Activated naive CD8-positive, alpha-beta T cell treated with anti-CD3 and anti-CD28 coated beads, Interleukin-2, amount 10 ng/mL, durations not matched to agents 7 days and 5 days (primary cell): ENCODE data around the gene SIPA1L3. TPM values are rescaled to one million over a fixed set of nuclear protein-coding genes. Genes with fewer than 3 reads are reported as not detected.

Source experiments
- ATAC-seq: fragments of 150-1000 bp; cut with Tn5 transposase; one replicate; pipeline ENCODE4 v1.10.0; 2021; ENCODE audit warnings: low read depth, moderate library complexity
- POLR2A ChIA-PET: fragments of 350-600 bp; sonication (Branson Sonifier 250); formaldehyde crosslinking; loops from one replicate; lab custom pipeline; 2021; ENCODE audit warnings: antibody characterized with exemption; lab: Charles Lee
- DNase-seq: peaks from one replicate; pipeline ENCODE4 v3.0.0; 2021
- H3K27ac Mint-ChIP-seq: one replicate; pipeline ENCODE4 v1.8.0; 2022; ENCODE audit warnings: mild to moderate bottlenecking, mixed read lengths
- H3K27me3 Mint-ChIP-seq: one replicate; pipeline ENCODE4 v1.8.0; 2022; ENCODE audit warnings: mild to moderate bottlenecking, moderate library complexity, mixed read lengths
- H3K36me3 Mint-ChIP-seq: one replicate; pipeline ENCODE4 v1.8.0; 2021; ENCODE audit warnings: mild to moderate bottlenecking, mixed read lengths
- H3K4me1 Mint-ChIP-seq: one replicate; pipeline ENCODE4 v1.8.0; 2021; ENCODE audit warnings: mixed read lengths
- H3K4me3 Mint-ChIP-seq: one replicate; pipeline ENCODE4 v1.8.0; 2022; ENCODE audit warnings: mild to moderate bottlenecking, moderate library complexity, mixed read lengths
- H3K9me3 Mint-ChIP-seq: one replicate; pipeline ENCODE4 v1.8.0; 2021; ENCODE audit warnings: mixed read lengths
- total RNA-seq, 2 experiments: library from RNA; stranded (reverse); gene quantifications; one replicate each; pipeline ENCODE4 v1.2.3, GENCODE V29; 2021

The SIPA1L3 gene
- total RNA-seq, 2 experiments from 2014 or later, result 20.3 to 24.6 TPM

DNA sequence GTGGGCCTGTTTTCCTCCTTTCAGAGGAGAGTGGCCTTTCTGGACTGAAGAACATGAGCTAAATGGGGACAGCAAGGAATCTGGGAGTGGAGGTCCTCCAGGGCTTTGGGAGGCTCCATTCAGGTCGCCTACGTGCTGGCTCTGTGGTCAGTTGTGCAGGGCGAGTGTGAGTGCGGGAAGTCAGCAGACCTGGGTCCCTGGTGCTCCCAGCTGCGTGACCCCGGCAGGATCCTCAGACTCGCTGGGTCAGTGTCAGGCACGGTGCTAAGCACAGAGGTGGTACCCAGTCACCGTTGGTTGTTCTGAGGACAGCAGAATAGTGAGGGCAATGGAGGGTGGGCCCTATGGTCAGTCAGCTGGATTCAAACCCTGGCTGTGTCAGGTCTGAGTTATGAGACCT, 85.8 kb downstream of the SIPA1L3 start:
- ATAC-seq (no peak), DNase-seq (no peak)
- Mint-ChIP-seq H3K27ac (no peak overlapping the region), H3K4me3 (no peak overlapping the region), H3K4me1 (peaks cover 6% of the 10 kb centered on the region), H3K9me3 (no peaks in the 10 kb centered on the region), H3K27me3 (no peaks in the 10 kb centered on the region), H3K36me3 (no peaks in the 10 kb centered on the region)
- POLR2A ChIA-PET, result no interaction called here

DNA sequence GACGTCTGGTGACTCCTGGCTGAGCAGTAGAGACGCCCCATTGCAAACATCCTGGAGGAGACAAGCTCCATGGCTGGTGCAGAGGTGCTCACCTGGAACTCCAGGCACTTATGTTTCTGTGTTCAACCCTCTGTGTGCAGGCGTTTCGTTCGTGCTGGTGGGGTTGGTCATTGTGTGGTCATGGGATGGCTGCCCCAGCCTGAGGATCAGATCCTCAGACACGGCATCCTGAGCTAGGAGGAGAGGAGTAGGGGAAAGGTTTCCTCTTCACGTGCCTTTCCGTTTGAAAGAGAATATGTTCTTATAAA, 87.8 kb downstream of the SIPA1L3 start:
- no peak overlapping the region for H3K4me3 Mint-ChIP-seq
- H3K27me3 Mint-ChIP-seq, result no peaks in the 10 kb centered on the region
- no peaks in the 10 kb centered on the region for H3K9me3 Mint-ChIP-seq
- no peaks in the 10 kb centered on the region for H3K4me1 Mint-ChIP-seq
- no peak overlapping the region for H3K27ac Mint-ChIP-seq
- POLR2A ChIA-PET, result no interaction called here
- no peak for ATAC-seq
- H3K36me3 Mint-ChIP-seq, result no peaks in the 10 kb centered on the region
- no peak for DNase-seq

DNA sequence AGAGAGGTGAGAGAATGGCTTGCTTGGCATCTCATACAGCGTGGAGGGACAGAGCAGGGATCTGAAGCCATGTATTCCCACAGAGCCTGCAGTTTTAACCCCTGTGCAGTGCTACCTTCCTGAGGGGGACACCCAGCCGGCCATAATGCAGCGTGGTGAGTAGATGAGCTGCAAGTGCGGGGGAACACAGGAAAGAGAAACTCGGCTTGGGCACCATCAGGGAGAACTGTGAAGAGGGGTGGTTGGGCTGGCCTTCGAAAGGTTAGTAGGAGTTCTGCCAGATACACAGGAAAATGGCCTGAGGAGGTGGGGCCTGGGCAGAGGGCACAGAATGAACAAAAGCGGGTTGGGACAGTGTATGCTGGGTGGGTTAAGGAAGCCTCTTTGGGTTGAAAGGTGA, 88.3 kb downstream of the SIPA1L3 start:
- no peaks in the 10 kb centered on the region for H3K36me3 Mint-ChIP-seq
- no peak overlapping the region for H3K4me3 Mint-ChIP-seq
- H3K4me1 Mint-ChIP-seq, result no peaks in the 10 kb centered on the region
- no peaks in the 10 kb centered on the region for H3K27me3 Mint-ChIP-seq
- no peak for DNase-seq
- no peaks in the 10 kb centered on the region for H3K9me3 Mint-ChIP-seq
- POLR2A ChIA-PET, result no interaction called here
- no peak for ATAC-seq
- H3K27ac Mint-ChIP-seq, result no peak overlapping the region

DNA sequence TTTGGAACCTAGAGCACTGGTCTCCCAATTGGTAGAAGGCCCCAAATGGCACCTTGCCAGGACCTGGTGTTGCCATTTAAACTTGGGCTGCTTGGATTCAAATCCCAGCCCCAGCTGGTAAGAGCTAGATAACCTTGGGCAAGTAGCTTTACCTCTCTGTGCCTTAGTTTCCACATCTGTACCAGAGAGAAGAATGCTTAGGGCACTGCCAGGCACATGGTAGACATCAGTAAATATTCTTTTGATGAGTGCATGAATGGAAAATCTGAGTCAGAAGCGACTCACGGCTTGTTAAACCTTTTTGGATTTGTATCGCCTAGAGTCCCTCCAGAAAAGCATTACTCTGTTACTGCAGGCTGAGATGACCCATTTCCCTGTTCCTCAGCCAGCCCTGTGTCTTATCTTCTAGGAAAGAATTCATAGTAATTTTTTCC, 90.9 kb downstream of the SIPA1L3 start:
- Mint-ChIP-seq H3K9me3 (no peaks in the 10 kb centered on the region), H3K4me1 (no peaks in the 10 kb centered on the region), H3K27ac (no peak overlapping the region), H3K36me3 (no peaks in the 10 kb centered on the region), H3K4me3 (no peak overlapping the region), H3K27me3 (no peaks in the 10 kb centered on the region)
- POLR2A ChIA-PET, result no interaction called here
- ATAC-seq (no peak), DNase-seq (no peak)

DNA sequence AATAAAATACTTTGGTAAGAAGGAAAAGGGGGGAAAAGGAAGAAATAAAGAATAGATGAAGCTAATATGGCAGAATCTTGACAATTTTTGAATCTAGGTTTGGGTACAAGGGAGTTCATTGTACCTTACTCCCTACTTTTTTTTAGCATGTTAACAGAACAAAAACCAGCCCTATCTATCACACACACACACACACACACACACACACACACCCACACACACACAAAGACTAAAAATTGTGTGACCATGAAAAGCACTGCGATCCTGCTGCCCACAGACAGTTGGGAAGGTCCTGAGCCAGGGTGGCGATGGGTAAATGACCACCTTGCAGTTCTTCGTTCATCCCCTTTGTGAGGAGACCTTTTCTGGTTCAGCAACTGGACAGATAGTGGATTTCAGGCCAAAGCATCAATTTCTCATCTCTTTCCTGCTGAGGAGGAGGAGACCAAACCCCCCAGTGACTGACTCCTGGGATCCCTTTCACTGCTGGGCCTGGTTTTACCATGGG, 91.8 kb downstream of the SIPA1L3 start:
- H3K27me3 Mint-ChIP-seq, result no peaks in the 10 kb centered on the region
- POLR2A ChIA-PET, result no interaction called here
- H3K9me3 Mint-ChIP-seq, result no peaks in the 10 kb centered on the region
- ATAC-seq (no peak), DNase-seq (no peak)
- H3K36me3 Mint-ChIP-seq, result no peaks in the 10 kb centered on the region
- H3K4me1 Mint-ChIP-seq, result no peaks in the 10 kb centered on the region
- H3K27ac Mint-ChIP-seq, result no peak overlapping the region
- no peak overlapping the region for H3K4me3 Mint-ChIP-seq

DNA sequence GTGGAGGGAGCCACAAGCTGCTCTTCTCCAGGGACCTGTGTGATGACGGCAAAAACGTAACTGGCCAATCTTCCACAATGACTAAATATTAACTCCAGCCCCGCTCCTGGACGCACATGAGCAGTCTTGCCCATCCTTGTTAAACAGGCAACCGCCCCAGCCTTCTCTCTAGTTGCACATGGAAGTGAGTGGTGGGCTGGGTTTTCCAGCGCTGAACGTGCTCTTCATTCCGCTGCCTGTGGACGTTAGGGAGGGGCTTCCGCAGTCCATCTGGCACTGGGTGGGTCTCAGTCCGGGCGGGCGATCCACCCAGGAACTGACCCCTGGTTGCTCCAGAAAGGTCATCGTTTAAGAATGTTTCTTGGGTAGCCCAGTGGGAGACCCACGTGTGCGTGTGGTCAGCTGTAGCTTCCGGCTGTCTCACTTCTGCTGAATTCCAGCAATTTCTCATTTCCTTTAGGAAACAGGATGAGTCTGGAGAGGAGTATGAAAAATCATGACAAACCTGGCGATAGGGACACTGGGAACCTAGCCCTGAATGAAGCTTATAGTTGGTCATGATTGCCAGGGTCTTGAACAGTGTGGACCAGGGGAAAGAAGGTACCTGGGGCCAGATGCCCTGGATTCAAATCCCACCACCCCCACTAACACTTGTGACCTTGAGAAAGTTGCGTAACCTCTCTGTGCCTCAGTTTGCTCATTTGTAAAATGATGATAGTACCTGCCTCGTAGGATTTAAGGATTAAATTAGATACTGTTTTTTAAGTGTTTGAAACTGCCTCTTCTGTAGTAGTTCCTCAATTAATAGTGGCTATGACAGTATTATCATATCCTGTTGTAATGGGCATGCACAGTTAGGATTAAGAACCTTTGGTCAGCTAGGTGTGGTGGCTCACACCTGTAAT, 92.6 kb downstream of the SIPA1L3 start:
- Mint-ChIP-seq H3K27ac (no peak overlapping the region), H3K27me3 (no peaks in the 10 kb centered on the region), H3K4me1 (no peaks in the 10 kb centered on the region), H3K9me3 (no peaks in the 10 kb centered on the region), H3K36me3 (no peaks in the 10 kb centered on the region), H3K4me3 (no peak overlapping the region)
- no peak for ATAC-seq
- POLR2A ChIA-PET, result no interaction called here
- DNase-seq, result no peak

DNA sequence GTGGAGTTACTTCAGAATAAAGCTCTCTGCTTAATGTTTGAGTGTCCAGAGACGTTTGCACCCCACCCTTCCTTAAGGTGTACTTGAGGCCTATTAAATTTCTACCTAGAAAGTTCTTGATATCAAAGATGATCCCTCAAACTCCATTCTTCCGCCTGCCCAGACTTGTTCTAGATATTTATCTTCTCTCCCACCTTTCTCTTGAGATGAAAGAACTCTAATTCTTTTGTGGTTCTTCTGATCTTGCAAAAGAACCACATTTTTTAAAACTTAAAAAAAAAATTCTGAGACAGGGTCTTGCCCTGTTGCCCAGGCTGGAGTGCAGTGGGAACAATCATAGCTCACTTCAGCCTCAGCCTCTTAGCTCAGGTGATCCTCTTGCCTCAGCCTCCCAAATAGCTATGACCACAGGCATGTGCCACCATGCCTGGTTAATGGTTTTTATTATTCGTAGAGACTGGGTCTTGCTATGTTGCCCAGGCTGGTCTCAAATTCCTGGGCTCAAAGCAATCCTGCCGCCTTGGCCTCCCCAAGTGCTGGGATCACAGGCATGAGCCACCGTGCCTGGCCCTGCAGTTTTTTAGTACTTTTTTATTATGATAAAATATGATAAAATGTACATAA, 94.3 kb downstream of the SIPA1L3 start:
- ATAC-seq (no peak), DNase-seq (no peak)
- Mint-ChIP-seq H3K9me3 (no peaks in the 10 kb centered on the region), H3K27ac (no peak overlapping the region), H3K4me3 (no peak overlapping the region), H3K4me1 (no peaks in the 10 kb centered on the region), H3K27me3 (no peaks in the 10 kb centered on the region), H3K36me3 (no peaks in the 10 kb centered on the region)
- POLR2A ChIA-PET, result no interaction called here

DNA sequence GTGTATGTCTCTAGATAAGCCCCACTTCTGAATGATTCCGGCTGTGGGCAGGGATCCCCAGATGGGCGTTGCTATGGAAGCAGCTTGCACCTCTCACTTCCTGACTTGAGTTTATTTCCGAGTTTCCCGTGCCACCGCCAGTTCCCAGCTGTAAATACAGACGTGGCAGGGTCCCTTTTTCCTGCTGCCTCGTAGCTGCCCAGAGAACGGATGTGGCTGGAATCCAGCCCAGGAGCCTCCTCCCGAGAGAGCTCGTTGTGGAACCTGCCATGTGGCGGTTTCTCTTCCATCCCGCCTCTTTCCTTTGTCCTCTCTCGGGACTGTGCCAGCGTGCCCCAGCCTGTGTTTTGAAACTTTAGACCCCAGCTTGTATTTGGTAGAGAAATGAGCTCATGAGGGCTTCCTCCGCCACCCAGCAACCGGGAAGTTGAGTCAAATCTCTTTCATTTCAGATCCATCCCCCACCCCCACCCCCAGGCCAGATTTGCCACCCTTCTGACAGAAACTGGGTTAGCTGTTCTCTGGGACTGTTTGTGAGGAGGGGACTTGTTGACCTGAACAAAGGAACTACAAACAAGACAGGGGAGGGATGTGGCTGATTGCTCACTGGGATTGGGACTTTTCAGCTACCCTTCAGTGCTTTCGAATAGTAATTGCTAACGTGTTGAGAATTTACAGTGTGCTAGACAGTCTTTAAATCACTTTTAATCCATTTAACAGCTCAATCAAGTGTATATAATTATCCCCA, 96.6 kb downstream of the SIPA1L3 start:
- Mint-ChIP-seq H3K4me1 (no peaks in the 10 kb centered on the region), H3K36me3 (no peaks in the 10 kb centered on the region), H3K9me3 (no peaks in the 10 kb centered on the region), H3K4me3 (no peak overlapping the region), H3K27ac (no peak overlapping the region), H3K27me3 (no peaks in the 10 kb centered on the region)
- no peak for DNase-seq
- ATAC-seq, result no peak
- POLR2A ChIA-PET, result interaction anchor here (0.8 to 0.9 kb wide), 2 partner anchors 46 to 56 kb away, joined by 3 read pairs; no protein-coding TSS in a partner anchor

DNA sequence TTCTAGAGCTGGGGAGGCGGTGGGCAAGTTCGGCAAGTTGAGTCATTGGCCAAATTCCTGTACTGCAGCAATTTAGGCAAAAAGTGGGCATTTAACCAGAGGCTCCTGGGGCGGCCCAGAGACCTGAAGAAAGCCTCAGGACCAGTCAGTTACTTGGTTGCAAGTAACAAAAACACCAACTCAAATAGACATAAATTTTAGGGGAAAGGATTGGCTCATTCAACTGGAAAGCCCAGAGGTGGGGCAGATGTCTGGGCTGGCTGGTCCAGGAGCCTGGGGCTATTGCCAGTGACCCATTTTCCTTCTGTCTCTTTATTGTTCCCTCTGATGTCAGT, 97.1 kb downstream of the SIPA1L3 start:
- DNase-seq (no peak), ATAC-seq (no peak)
- Mint-ChIP-seq H3K27ac (no peak overlapping the region), H3K27me3 (no peaks in the 10 kb centered on the region), H3K4me1 (no peaks in the 10 kb centered on the region), H3K4me3 (no peak overlapping the region), H3K36me3 (peaks cover 1% of the 10 kb centered on the region), H3K9me3 (no peaks in the 10 kb centered on the region)
- POLR2A ChIA-PET, result no interaction called here

DNA sequence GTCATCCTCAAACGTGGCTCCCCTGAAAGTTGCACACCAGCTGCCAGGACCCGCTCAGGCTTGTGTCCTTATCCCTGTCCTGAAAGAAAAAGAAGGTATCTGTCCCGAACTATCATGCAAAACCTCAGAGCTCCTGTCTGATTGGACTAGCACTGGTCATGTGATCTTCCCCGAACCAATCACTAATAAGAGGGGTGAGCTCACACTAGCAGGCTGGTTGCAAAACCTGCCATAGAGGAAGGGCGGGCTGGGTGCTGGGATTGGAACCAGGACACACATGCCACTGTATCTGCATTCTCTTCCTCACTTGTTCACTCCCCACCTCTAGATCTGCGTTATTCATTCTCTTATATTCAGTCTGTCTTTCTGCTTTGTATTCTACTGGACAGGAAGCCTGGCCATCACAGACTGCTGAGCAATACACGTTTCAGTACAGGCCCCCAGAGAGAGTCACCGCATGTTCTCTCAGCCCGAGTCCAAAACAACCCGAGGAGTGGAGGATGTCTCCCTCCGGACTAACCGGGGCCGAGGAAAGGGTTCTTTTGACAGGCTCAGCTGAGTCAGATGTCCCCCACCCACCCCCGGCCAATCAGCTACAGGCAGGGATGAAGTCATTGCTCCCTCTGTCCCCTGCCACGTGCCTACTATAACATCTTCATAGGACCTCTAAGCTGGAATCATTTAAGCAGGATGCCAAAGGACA, 97.7 kb downstream of the SIPA1L3 start:
- DNase-seq (no peak), ATAC-seq (no peak)
- H3K4me1 Mint-ChIP-seq, result no peaks in the 10 kb centered on the region
- H3K27me3 Mint-ChIP-seq, result no peaks in the 10 kb centered on the region
- H3K27ac Mint-ChIP-seq, result no peak overlapping the region
- no peak overlapping the region for H3K4me3 Mint-ChIP-seq
- no peaks in the 10 kb centered on the region for H3K9me3 Mint-ChIP-seq
- H3K36me3 Mint-ChIP-seq, result peaks cover 1% of the 10 kb centered on the region
- POLR2A ChIA-PET, result no interaction called here

DNA sequence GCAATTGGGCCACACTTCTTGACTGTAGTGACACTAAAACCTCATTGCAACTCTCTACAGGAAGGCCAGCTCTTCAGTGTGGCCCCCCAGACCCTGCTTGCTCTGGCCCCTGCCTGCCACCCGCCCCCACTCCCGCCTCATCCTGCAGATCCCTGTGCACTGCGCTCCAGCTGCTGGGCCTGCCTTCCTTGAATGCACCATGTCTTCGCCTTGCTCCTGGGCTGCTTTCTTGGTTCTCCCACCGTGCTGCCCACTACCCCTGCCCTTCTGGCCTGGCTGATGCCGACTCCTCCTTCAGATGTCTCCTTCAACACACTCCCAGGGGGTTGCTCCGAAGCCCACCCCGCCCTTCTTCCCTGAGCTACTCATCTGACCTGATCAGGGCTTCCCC, 98.2 kb downstream of the SIPA1L3 start:
- no peak overlapping the region for H3K4me3 Mint-ChIP-seq
- POLR2A ChIA-PET, result no interaction called here
- H3K4me1 Mint-ChIP-seq, result no peaks in the 10 kb centered on the region
- peaks cover 1% of the 10 kb centered on the region for H3K36me3 Mint-ChIP-seq
- ATAC-seq (no peak), DNase-seq (no peak)
- H3K27ac Mint-ChIP-seq, result peak overlapping the region; percentile 50
- no peaks in the 10 kb centered on the region for H3K27me3 Mint-ChIP-seq
- H3K9me3 Mint-ChIP-seq, result no peaks in the 10 kb centered on the region

DNA sequence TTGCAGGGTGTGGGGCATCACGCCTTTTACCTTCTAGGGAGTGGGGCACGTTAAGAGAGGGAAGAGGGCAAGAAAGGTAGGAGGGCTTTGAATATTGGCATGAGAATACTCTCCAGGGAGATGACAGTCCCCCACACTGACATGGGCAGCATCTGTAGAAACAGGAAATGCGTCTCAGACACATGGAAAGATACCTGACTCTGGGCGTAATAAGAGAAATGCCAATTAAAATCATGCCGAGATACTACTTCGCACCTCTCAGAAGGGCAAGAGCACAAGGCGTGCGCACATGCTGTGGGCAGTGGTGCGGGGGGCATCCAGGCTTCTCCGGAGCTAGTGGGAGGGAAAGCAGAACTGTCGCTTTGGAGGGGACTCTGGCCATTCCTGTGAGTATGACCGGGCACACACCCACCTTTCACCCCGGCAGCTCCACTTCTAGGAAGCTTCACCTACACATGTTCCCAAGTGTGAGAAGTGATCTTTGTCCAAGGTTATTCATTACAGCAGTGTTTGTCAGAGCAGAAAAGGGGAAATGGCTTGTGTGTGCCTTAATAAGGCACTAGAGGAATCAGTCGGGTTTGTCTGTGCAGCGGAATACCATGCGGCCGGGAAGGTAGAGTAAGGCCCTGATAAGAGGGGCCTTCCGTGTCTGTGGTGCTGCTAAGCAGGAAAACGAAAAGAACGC, 99.5 kb downstream of the SIPA1L3 start:
- ATAC-seq (no peak), DNase-seq (no peak)
- Mint-ChIP-seq H3K36me3 (peaks cover 1% of the 10 kb centered on the region), H3K4me3 (no peak overlapping the region), H3K9me3 (no peaks in the 10 kb centered on the region), H3K4me1 (no peaks in the 10 kb centered on the region), H3K27me3 (no peaks in the 10 kb centered on the region), H3K27ac (no peak overlapping the region)
- POLR2A ChIA-PET, result no interaction called here
